22Rv1 (cell line): Measurements from ENCODE around the gene BIRC6.

Experiments used
- CTCF ChIP-seq: fragments of 450-650 bp; IDR thresholded peaks from 2 replicates; pipeline ENCODE4 v1.5.1; 2017; ENCODE audit warnings: mild to moderate bottlenecking
- ZFX ChIP-seq: fragments of 450-650 bp; IDR thresholded peaks from 2 replicates; pipeline ENCODE4 v1.6.1; 2017; ENCODE audit warnings: antibody characterized with exemption, borderline replicate concordance

GRCh38 chr2:32627814-32628579 is 271.2 kb downstream of the BIRC6 start, which contains the start of gene TTC27:
- no peak for TF ChIP-seq CTCF
- TF ChIP-seq ZFX: no peak
